ENCODE results near the gene PCGF1. TPM values are rescaled to one million over a fixed set of nuclear protein-coding genes. Genes with fewer than 3 reads are reported as not detected.

The PCGF1 gene
- total and polyA plus RNA-seq, 2 of the 13 experiments (the other 11 are each of a cell fraction or from before 2014, with no cell fraction given): 20.4 to 22.6 TPM

DNA sequence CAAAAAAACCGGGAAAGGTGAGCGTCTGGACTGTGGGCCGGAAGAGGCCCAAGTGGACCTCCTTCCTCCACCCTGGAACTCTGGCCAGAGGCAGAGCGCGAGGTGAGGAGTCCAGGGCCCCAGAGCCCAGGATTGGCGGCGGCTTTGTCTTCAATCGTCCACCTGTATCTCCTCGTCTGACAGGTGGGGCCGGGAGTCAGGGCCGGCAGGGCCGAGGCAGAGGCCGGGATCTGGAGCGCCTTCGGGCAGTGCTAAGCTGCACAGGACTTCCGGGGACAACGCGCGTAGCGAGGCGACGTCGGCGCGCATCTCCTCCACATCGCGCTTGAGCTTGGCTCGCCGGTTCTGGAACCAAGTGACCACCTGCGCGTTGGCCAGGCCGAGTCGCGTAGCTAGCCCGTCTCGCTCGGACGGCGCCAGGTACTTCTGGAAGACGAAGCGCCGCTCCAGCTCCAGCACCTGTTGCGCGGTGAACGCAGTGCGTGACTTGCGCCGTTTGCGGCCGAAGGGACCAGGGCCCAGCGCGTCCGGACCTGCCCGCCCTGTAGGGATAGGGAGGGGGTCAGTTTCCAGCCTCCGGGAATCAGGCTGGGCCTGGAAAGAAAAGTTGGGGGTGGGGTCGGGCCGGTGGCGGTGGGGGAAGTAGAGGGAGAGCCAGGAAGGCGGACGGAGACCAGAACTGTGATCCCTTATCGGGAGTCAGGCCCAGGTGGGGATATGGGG, 9.6 kb downstream of the PCGF1 start (continued):
- TF ChIP-seq ZNF703 (CRISPR knock-in tag; IDR thresholded peaks at IDR 0.05; ENCODE audit: borderline replicate concordance) (no peak), ZNF816 (CRISPR knock-in tag; IDR thresholded peaks at IDR 0.05; ENCODE audit: borderline replicate concordance) (peak; percentile 20; the same call in 1 of the 2 replicates), ZNF354B (CRISPR knock-in tag; IDR thresholded peaks at IDR 0.05) (peak; percentile 80; the same call in 1 of the 2 replicates), ETV5 (CRISPR knock-in tag; IDR thresholded peaks at IDR 0.05; ENCODE audit: borderline replicate concordance) (peak; percentile 56; the same call in 1 of the 2 replicates), ZMYM4 (CRISPR knock-in tag; IDR thresholded peaks at IDR 0.05) (no peak; the same call in 1 of the 2 replicates), ZBTB20 (CRISPR knock-in tag; IDR thresholded peaks at IDR 0.05; ENCODE audit: borderline replicate concordance, low read depth) (0 out of 2 replicates have a peak, but pooled peaks have one; percentile 17), ZNF577 (CRISPR knock-in tag; IDR thresholded peaks at IDR 0.05; ENCODE audit: borderline replicate concordance, low read depth) (no peak), NAIF1 (CRISPR knock-in tag; IDR thresholded peaks at IDR 0.05; ENCODE audit: borderline replicate concordance) (peak; percentile 100), TOPORS (CRISPR knock-in tag; IDR thresholded peaks at IDR 0.05) (0 out of 2 replicates have a peak, but pooled peaks have one; percentile 48), GABPB1 (CRISPR knock-in tag; IDR thresholded peaks at IDR 0.05) (peak; percentile 84), ZSCAN31 (CRISPR knock-in tag; IDR thresholded peaks at IDR 0.05; ENCODE audit: low read depth) (peak; percentile 74), FOXC1 (CRISPR knock-in tag; IDR thresholded peaks at IDR 0.05; ENCODE audit: borderline replicate concordance) (peak; percentile 24; the same call in 1 of the 2 replicates), GMEB1 (CRISPR knock-in tag; IDR thresholded peaks at IDR 0.05; ENCODE audit: borderline replicate concordance) (peak; percentile 34; the same call in 1 of the 2 replicates), DMAP1 (CRISPR knock-in tag; IDR thresholded peaks at IDR 0.05) (peak; percentile 33), MIER3 (CRISPR knock-in tag; IDR thresholded peaks at IDR 0.05; ENCODE audit: borderline replicate concordance) (no peak), ZBTB7A (CRISPR knock-in tag; IDR thresholded peaks at IDR 0.05) (peak; percentile 64; the same call in 1 of the 2 replicates), SIN3A (IDR thresholded peaks at IDR 0.05; ENCODE audit: borderline replicate concordance, low read depth, low read length) (no peak), CSRNP1 (CRISPR knock-in tag; IDR thresholded peaks at IDR 0.05) (peak; percentile 84; the same call in 1 of the 2 replicates), RXRA (CRISPR knock-in tag; IDR thresholded peaks at IDR 0.05) (peak; percentile 65), KLF9 (CRISPR knock-in tag; IDR thresholded peaks at IDR 0.05; ENCODE audit: low read depth) (no peak), HNRNPLL (IDR thresholded peaks at IDR 0.05; ENCODE audit: low read depth, low read length, poor library complexity, severe bottlenecking) (peak; percentile 100)
- TF ChIP-seq, protein P1, sequence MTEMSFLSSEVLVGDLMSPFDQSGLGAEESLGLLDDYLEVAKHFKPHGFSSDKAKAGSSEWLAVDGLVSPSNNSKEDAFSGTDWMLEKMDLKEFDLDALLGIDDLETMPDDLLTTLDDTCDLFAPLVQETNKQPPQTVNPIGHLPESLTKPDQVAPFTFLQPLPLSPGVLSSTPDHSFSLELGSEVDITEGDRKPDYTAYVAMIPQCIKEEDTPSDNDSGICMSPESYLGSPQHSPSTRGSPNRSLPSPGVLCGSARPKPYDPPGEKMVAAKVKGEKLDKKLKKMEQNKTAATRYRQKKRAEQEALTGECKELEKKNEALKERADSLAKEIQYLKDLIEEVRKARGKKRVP (CRISPR knock-in tag; IDR thresholded peaks at IDR 0.05): 0 out of 4 replicates have a peak, but pooled peaks of 1 of the 2 experiments have one; percentile 26
- TF ChIP-seq, protein P2, sequence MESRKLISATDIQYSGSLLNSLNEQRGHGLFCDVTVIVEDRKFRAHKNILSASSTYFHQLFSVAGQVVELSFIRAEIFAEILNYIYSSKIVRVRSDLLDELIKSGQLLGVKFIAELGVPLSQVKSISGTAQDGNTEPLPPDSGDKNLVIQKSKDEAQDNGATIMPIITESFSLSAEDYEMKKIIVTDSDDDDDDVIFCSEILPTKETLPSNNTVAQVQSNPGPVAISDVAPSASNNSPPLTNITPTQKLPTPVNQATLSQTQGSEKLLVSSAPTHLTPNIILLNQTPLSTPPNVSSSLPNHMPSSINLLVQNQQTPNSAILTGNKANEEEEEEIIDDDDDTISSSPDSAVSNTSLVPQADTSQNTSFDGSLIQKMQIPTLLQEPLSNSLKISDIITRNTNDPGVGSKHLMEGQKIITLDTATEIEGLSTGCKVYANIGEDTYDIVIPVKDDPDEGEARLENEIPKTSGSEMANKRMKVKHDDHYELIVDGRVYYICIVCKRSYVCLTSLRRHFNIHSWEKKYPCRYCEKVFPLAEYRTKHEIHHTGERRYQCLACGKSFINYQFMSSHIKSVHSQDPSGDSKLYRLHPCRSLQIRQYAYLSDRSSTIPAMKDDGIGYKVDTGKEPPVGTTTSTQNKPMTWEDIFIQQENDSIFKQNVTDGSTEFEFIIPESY (CRISPR knock-in tag; IDR thresholded peaks at IDR 0.05): peak; percentile 74; the same call in 1 of the 2 replicates
